22Rv1 (cell line): ENCODE measurements around the gene CFAP161.

Source experiments
- ZFX ChIP-seq: fragments of 450-650 bp; IDR thresholded peaks from 2 replicates; pipeline ENCODE4 v1.6.1; 2017; ENCODE audit warnings: antibody characterized with exemption, borderline replicate concordance
- TF ChIP-seq, protein P1 (sequence below): fragments of 450-650 bp; IDR thresholded peaks from 2 replicates; pipeline ENCODE4 v1.5.1; 2017; ENCODE audit warnings: mild to moderate bottlenecking

GRCh38 chr15:81091889-81092558, 42.0 kb upstream of the CFAP161 start:
- TF ChIP-seq, protein P1, sequence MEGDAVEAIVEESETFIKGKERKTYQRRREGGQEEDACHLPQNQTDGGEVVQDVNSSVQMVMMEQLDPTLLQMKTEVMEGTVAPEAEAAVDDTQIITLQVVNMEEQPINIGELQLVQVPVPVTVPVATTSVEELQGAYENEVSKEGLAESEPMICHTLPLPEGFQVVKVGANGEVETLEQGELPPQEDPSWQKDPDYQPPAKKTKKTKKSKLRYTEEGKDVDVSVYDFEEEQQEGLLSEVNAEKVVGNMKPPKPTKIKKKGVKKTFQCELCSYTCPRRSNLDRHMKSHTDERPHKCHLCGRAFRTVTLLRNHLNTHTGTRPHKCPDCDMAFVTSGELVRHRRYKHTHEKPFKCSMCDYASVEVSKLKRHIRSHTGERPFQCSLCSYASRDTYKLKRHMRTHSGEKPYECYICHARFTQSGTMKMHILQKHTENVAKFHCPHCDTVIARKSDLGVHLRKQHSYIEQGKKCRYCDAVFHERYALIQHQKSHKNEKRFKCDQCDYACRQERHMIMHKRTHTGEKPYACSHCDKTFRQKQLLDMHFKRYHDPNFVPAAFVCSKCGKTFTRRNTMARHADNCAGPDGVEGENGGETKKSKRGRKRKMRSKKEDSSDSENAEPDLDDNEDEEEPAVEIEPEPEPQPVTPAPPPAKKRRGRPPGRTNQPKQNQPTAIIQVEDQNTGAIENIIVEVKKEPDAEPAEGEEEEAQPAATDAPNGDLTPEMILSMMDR, result no peak
- TF ChIP-seq ZFX, result no peak
